GM19467 (cell line): Measurements from ENCODE around the gene RPS19BP1.
"Not testable (repeated sequence)": the region's sequence is repeated elsewhere in the genome, so short reads cannot be mapped to it uniquely, and the experiment has no call there.

Experiments used
- ATAC-seq: cut with Tn5 transposase; IDR thresholded peaks from one replicate; pipeline ENCODE4 v1.9.1; 2021; ENCODE audit warnings: mild to moderate bottlenecking, moderate library complexity; ENCODE audit not compliant: unreplicated experiment

The RPS19BP1 gene

GRCh38 chr22:39514373-39514973 lies 18.1 kb downstream of the RPS19BP1 start:
- ATAC-seq: no peak

DNA sequence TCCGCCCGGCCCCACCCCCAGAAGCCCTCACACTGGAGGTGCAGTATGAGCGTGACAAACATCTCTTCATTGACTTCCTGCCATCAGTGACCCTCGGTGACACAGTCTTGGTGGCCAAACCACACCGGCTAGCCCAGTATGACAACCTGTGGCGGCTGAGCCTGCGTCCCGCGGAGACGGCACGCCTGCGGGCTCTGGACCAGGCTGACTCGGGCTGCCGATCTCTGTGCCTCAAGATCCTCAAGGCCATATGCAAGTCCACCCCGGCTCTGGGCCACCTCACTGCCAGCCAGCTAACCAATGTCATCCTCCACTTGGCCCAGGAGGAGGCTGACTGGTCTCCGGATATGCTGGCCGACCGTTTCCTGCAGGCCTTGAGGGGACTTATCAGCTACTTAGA lies 18.8 kb downstream of the RPS19BP1 start:
- ATAC-seq: no peak

DNA sequence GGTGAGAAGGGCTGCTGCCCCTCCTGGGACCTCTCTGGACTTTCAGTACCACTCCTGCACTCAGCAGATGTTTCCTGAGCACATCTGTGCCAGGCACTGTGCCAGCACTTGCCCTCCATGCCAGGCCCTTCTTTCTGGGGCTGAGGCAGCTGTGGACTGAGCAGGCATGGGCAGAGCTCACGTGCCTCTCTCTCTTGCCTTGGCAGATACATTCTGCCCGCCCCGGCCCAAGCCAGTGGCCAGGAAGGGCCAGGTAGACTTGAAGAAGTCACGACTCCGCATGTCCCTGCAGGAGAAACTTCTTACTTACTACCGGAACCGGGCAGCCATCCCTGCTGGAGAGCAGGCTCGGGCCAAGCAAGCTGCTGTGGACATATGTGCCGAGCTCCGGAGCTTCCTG lies 20.5 kb downstream of the RPS19BP1 start:
- no peak for ATAC-seq

DNA sequence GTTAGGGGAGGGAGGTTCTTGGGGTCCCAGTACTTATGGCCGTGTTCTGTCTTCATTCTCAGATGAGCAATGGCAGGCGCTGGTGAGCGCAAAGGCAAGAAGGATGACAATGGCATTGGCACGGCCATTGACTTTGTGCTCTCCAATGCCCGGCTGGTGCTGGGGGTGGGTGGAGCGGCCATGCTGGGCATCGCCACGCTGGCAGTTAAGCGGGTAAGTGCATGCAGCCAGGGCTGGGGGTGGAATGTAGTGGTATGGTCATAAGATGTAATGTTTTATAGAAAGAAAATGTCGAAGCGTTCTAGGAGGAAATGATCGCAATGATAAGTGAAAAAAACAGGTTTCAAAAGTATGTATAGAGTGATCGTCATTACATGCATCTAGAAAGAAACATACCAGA lies 21.3 kb downstream of the RPS19BP1 start:
- no peak for ATAC-seq

DNA sequence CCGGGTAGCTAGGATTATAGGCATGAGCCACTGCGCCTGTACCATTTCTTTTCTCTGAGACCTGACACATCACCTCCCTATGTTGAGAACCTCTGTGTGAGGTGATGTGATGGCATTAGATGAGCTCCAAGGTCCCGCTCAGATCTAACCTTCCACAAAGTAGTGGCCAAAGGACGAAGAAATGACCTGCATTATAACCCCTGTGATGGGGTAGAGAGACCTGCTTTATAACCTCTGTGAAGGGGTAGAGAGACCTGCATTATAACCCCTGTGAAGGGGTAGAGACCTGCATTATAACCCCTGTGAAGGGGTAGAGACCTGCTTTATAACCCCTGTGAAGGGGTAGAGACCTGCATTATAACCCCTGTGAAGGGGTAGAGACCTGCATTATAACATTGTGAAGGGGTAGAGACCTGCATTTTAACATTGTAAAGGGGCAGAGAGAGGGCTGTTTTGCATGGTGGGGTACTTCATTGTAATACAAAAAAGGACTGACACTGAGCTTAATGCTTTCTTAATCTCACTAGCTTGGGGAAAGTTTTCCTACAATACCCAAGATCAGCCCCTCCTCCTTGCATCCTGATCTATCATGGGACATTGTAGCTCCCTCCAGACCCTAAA lies 21.9 kb downstream of the RPS19BP1 start:
- no peak for ATAC-seq

DNA sequence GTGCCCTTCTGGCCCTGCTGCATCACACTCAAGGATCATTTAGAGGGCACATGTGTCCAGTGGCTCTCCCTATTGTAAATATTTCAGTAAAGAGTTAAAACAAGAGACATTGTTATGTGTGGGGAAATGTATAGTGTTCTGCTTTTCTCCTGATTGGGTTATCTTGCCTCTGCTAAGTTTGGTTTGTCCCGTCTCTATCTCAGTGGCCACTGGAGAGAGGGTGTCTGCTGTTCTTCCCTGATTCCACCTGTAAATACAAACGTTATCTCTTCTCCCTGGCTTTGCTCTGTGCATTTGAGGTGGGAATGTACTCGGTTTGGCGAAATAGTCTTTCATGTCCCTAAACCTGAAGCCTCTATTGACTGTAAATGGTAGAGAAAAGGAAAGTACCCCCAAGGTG lies 24.2 kb downstream of the RPS19BP1 start:
- ATAC-seq: no peak

GRCh38 chr22:39507021-39507420 lies 25.5 kb downstream of the RPS19BP1 start:
- ATAC-seq: not testable (repeated sequence)

DNA sequence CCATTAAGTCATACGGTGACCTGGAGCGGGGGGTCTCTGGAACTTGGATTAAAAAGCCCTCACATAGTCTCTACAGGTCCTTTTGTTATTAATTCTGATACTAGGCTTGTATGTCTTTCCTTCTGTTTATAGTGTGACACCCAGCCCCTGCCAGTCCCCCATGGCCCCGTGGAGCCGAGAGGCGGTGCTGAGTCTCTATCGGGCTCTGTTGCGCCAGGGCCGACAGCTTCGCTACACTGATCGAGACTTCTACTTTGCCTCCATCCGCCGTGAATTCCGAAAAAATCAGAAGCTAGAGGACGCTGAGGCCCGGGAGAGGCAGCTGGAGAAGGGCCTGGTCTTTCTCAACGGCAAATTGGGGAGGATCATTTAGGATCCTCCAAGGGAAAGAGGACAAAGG lies 28.5 kb downstream of the RPS19BP1 start:
- ATAC-seq: no peak

- ATAC-seq: no peak
Observed at GRCh38 chr22:39503630-39504029, 28.9 kb downstream of the RPS19BP1 start.

- no peak for ATAC-seq
Observed at GRCh38 chr22:39502789-39503409, 29.6 kb downstream of the RPS19BP1 start.

DNA sequence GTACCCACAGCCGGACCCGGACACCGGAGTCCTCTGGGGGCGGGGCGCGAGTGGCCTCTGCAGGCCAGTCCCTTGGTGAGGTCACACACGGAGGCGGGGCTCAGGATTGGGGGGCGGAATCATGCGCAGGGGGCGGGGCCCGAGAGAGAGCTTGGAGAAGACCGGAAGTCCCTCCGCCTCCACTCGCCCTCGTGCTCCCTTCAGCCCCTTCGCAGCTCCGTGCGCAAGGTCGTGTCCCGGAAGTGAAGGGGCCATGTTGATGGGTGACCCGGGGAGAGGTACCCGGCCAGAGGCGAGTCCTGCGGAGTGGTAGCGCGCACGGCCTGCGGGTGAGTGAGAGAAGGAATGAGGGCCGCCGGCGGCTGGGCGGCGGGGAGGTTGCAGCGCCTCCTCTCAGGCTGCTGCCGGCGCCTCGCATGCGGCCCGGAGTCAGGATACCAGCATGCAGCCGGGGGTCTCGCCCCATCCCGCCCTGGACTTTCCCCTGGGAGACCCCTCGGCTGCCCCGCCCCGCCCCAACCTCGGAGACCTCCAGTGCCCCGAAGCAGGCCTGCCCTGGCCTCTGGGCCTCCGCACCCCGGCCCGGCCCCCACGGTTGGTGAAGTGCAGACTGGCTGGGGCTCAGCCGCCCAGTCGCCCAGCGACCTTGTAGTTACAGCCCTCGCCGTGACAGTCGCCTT lies 30.3 kb downstream of the RPS19BP1 start, which contains the start of gene MIEF1:
Gene MIEF1, plus strand, starts transcription at position 182 of the 680 bp plus-strand sequence. CDS start 9,005 bp downstream, outside the sequence.
- ATAC-seq: peak; percentile 85

- ATAC-seq: no peak
Observed at GRCh38 chr22:39501644-39502108, 30.9 kb downstream of the RPS19BP1 start.

DNA sequence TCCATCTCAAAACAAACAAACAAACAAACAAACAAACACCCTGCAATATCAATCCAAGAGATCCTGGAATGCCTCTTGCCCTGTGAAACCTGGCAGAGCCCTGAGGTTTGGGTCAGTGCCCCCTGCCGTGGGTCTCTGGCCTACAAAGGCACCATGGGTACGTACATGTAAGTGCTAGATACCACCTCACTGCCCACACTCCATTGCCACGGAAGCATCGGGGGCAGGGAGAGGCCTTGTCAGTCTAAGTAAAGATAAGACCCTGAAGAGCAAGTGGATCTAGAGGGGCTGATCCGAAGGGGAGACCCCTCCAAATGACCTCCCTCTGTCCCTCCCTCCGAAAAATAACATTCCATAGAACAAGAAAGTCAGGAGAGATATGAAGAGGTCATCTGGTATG lies 32.4 kb downstream of the RPS19BP1 start:
- ATAC-seq: no peak

DNA sequence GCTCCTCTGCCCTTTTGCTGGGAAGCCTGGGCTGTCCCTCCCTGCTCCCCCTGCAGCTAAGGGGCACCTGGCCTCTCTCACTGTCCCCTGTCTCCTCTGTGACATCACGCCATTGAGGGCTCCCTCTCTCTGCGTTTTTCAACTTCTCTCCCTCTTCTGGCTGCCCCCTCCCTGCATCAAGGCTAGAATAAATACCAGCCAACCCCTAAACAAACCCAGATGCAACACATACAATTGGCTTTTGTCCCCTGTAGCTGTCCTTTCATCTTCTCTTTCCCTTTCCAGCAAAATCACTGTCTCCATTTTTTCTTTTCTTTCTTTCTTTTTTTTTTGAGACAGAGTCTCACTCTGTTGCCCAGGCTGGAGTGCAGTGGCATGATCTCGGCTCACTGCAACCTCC lies 33.7 kb downstream of the RPS19BP1 start:
- ATAC-seq: no peak

DNA sequence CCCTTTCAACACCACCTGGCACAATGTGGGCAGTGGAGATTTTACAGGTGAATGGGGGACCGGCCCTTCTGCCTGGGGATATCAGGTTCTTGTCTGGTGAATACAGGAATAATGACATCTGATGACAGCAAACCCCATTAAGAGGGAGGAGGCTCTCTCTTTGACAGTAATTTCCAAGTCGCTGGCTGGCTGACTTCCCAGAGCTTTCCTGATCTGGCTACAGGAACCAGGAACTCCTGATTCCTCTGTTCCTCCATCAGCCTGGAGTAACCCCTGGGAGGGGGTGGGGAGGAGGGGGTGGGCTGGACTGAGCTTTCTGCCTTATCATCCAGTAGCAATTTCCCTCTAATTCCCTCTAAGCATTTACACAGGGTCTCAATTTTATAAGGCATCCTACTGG lies 34.2 kb downstream of the RPS19BP1 start:
- ATAC-seq: no peak

- no peak for ATAC-seq
Observed at GRCh38 chr22:39497429-39497828, 35.1 kb downstream of the RPS19BP1 start.

GRCh38 chr22:39496131-39496838 lies 36.3 kb downstream of the RPS19BP1 start:
- ATAC-seq: peak; percentile 49

- ATAC-seq: no peak
Observed at GRCh38 chr22:39494471-39495120, 38.0 kb downstream of the RPS19BP1 start.

DNA sequence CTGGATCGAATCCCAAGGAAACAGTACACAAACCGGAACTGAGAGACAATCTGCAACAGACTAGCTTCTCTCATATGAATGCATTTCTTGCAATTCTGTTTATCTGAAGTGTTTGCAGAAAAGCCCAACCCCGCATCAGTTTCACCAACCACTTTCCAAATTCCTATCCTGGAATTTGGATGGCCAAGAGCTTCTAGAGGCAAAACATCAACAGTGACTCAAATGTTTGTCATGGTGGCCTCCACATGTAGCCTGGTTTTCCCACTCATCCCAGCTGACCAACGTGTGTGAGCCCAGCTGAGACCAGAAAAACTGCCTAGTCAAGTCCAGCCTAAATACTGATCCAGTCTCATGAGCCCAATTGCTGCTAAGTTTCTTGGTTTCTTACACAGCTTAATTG lies 38.8 kb downstream of the RPS19BP1 start:
- ATAC-seq: no peak

DNA sequence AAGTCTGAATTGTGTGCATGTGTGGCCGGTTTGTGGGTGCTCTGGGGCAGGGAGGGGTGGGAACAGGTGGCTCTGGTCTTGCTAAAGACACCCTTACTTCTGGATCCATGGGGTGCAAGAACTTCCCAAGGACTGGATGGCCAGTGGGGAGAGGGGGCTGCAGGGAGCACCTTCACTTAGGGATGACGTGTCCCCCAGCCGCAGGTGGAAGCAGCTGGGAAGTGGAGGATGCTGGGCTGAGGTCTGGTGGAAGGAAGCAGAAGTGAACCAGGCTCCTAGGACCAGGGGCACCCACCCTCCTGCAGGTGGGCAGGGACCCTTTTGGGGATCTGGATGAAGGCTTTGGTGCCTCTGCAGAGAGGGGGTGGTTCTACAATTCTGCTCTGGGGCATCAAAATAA lies 40.4 kb downstream of the RPS19BP1 start:
- no peak for ATAC-seq

- ATAC-seq: no peak
Observed at GRCh38 chr22:39491696-39492095, 40.9 kb downstream of the RPS19BP1 start.
